Measurements from ENCODE around the gene POLD4.

GRCh38 chr11:67372993-67373647, 19.8 kb upstream of the POLD4 start, which contains the start of gene CLCF1:
- TF ChIP-seq CTCF (IDR thresholded peaks at IDR 0.05 in 8 of 11, conservative IDR thresholded peaks at IDR 0.05 in 3 of 11) (no peak), POLR2AphosphoS5 (IDR thresholded peaks at IDR 0.05) (peak; percentile 14 to 58 (median 33))

Data from spleen (tissue), 7 donors.